GM04503 (cell line): Measurements from ENCODE around the gene RABL3.
A peak's percentile ranks its signal among the peaks of the same experiment; 100 is the strongest.
"Not testable (repeated sequence)": the region's sequence is repeated elsewhere in the genome, so short reads cannot be mapped to it uniquely, and the experiment has no call there.

Experiments
- DNase-seq: peaks from one replicate; pipeline ENCODE4 v3.0.0-alpha.2; 2012; ENCODE audit warnings: low read depth

The RABL3 gene

GRCh38 chr3:120743556-120744195 is 1.4 kb upstream of the RABL3 start:
- DNase-seq = peak; percentile 16

GRCh38 chr3:120742849-120743365 is 591 bp upstream of the RABL3 start:
- no peak for DNase-seq

GRCh38 chr3:120741837-120742197 is 499 bp downstream of the RABL3 start:
- no peak for DNase-seq

GRCh38 chr3:120741320-120741719 is 996 bp downstream of the RABL3 start:
- no peak for DNase-seq

- not testable (repeated sequence) for DNase-seq
These were observed 4.3 kb downstream of the RABL3 start for GRCh38 chr3:120738006-120738405.

GRCh38 chr3:120730576-120731542 is 11.5 kb downstream of the RABL3 start:
- no peak for DNase-seq

- DNase-seq = peak; percentile 21
These were observed 15.5 kb downstream of the RABL3 start for GRCh38 chr3:120726791-120727190.

- not testable (repeated sequence) for DNase-seq
These were observed 23.0 kb downstream of the RABL3 start for GRCh38 chr3:120719167-120719834.

GRCh38 chr3:120713262-120713661 is 29.1 kb downstream of the RABL3 start:
- DNase-seq = no peak

GRCh38 chr3:120710369-120710768 is 31.9 kb downstream of the RABL3 start:
- no peak for DNase-seq

GRCh38 chr3:120708408-120708807 is 33.9 kb downstream of the RABL3 start:
- DNase-seq = no peak

- no peak for DNase-seq
These were observed 35.4 kb downstream of the RABL3 start for GRCh38 chr3:120706950-120707349.

GRCh38 chr3:120705884-120706582 is 36.3 kb downstream of the RABL3 start:
- peak; percentile 21 for DNase-seq

- DNase-seq = no peak
These were observed 43.0 kb downstream of the RABL3 start for GRCh38 chr3:120699333-120699732.

- peak; percentile 32 for DNase-seq
These were observed 48.7 kb downstream of the RABL3 start for GRCh38 chr3:120693439-120694171.

- DNase-seq = no peak
These were observed 52.9 kb downstream of the RABL3 start for GRCh38 chr3:120689395-120689794.

GRCh38 chr3:120688121-120688520 is 54.2 kb downstream of the RABL3 start:
- DNase-seq = peak; percentile 44

GRCh38 chr3:120685411-120685810 is 56.9 kb downstream of the RABL3 start:
- no peak for DNase-seq

- DNase-seq = no peak
These were observed 57.4 kb downstream of the RABL3 start for GRCh38 chr3:120684896-120685295.

- DNase-seq = no peak
These were observed 58.5 kb downstream of the RABL3 start for GRCh38 chr3:120683671-120684301.

GRCh38 chr3:120683213-120683612 is 59.1 kb downstream of the RABL3 start:
- DNase-seq = no peak
